ENCODE measurements around the gene TRIM71. TPM values are rescaled to one million over a fixed set of nuclear protein-coding genes. Genes with fewer than 3 reads are reported as not detected.

Gene TRIM71
- total RNA-seq, 1 donor: not detected

DNA sequence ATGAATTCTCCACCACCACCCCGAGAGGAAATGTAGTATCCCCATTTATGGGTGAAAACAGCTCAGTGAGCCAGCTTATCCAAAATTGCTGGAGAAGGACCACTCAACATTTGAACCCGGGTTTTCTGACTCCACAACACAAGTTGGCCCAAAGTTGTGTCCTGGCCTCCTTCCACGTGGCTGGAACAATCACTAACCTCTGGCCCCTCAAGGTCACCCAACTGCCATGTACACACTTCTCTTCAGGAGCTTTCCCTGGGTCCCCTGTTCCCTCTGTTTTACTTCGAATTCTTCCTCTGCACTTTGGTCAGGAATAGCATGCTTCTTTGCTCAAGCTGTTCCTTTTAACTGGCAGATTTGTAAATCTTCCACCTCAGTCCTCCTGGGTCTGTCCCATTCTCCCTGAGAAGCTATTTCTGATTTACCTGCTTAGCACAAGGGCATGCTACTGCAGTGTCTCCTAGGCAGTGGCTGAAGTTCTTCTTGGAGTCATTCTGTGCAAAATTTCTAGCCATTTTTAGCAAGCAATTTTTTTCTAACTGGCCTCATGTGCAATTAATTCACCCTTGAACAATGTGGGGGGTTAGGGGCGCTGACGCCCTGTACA lies 39.2 kb downstream of the TRIM71 start:
- no peak overlapping the region for H3K4me3 ChIP-seq (ENCODE audit: low read depth, low read length)
- DNase-seq (ENCODE audit: low read depth): no peak
- TF ChIP-seq, protein P1, sequence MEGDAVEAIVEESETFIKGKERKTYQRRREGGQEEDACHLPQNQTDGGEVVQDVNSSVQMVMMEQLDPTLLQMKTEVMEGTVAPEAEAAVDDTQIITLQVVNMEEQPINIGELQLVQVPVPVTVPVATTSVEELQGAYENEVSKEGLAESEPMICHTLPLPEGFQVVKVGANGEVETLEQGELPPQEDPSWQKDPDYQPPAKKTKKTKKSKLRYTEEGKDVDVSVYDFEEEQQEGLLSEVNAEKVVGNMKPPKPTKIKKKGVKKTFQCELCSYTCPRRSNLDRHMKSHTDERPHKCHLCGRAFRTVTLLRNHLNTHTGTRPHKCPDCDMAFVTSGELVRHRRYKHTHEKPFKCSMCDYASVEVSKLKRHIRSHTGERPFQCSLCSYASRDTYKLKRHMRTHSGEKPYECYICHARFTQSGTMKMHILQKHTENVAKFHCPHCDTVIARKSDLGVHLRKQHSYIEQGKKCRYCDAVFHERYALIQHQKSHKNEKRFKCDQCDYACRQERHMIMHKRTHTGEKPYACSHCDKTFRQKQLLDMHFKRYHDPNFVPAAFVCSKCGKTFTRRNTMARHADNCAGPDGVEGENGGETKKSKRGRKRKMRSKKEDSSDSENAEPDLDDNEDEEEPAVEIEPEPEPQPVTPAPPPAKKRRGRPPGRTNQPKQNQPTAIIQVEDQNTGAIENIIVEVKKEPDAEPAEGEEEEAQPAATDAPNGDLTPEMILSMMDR (IDR thresholded peaks at IDR 0.05; ENCODE audit: insufficient read depth, low read depth, low read length): no peak

DNA sequence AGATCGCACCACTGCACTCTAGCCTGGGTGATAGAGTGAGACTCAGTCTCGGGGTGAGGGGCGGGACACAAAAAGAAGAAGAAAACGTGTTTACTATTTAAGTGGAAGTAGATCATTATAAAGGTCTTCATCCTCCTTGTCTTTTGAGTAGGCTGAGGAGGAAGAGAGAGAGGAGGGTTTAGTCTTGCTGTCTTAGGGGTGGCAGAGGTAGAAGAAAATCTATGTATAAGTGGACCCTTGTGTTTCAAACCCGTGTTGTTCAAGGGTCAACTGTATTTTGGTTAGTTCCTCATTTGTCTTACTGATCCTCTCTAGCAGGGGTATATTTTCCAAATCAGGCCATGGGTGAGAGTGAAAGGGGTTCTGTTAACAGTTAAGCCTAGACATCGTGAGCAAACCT lies 40.1 kb downstream of the TRIM71 start:
- TF ChIP-seq, protein P1 (IDR thresholded peaks at IDR 0.05; ENCODE audit: insufficient read depth, low read depth, low read length): no peak
- DNase-seq (ENCODE audit: low read depth): no peak

DNA sequence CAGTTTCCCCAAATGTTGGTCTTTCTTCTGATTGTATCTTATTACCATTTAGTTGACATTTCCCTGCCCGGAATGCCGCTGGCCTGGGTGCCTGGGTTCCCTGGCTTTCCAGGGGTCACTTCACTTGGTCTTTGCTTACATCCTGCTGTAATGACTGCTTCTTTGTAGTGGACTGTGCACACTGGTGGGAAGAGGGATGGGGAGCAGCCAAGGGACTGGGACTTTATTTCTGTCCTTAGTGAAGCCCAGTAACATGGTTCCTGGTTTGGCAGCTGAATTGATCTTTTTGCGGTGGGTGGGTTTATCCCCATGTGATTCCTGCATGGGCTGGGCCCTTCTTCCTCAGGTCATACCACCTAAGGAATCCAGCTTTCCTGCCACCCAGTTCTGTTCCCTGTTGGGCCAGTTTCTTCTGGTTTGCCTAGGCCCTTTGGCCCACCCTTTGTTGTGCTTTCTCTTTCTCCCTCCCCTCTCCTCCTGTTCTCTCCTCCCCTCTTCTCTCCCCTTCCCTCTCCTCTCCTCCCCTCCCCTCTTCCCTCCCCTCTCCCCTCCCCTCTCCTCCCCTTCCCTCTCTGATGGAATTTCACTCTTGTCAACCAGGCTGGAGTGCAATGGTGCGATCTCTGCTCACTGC lies 41.9 kb downstream of the TRIM71 start:
- DNase-seq (ENCODE audit: low read depth): no peak
- no peak overlapping the region for H3K4me3 ChIP-seq (ENCODE audit: low read depth, low read length)
- TF ChIP-seq, protein P1 (IDR thresholded peaks at IDR 0.05; ENCODE audit: insufficient read depth, low read depth, low read length): no peak

More for the DNA sequence above, 40.1 kb downstream of the TRIM71 start:
- no peak overlapping the region for H3K4me3 ChIP-seq (ENCODE audit: low read depth, low read length)

DNA sequence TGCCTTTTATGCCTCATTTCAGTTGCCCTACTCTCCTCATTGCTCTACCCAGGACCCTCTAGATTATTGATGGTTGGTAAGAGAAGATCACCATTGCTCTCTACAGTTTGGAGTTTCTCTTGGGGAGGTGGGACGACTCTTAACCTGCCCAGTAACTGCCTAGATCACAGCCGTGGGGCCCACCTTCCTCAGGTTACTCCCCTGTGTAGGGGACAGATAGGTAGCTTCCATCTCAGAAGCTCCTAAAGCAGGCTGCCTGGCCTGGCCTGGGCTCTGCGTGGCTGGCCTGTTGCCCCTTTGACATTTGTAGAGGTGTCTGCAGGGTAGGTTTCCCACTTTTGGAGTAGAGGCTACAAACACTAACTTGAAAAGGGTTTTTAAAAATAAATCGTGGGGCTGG lies 42.7 kb downstream of the TRIM71 start:
- no peak for DNase-seq (ENCODE audit: low read depth)
- TF ChIP-seq, protein P1 (IDR thresholded peaks at IDR 0.05; ENCODE audit: insufficient read depth, low read depth, low read length): no peak

DNA sequence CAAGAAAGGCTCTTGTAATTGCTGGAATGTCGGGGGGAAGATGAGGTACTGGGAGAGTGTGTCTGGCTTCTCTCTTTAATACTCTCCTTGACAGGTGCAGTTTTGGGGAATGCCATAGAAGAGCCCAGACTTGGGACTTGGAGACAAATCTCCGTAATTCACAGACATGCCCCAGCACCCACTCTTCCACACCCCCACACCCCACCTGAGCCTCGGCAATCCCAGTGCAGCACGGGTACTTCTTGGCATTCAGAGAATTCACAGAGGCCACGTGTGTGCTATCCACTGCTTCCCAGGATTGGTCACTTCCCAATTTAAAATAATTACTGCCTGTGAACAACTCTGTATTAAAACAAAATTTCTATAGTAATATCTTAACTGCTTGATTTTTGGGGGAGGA lies 43.9 kb downstream of the TRIM71 start:
- TF ChIP-seq, protein P1 (IDR thresholded peaks at IDR 0.05; ENCODE audit: insufficient read depth, low read depth, low read length): no peak
- no peak overlapping the region for H3K4me3 ChIP-seq (ENCODE audit: low read depth, low read length)
- DNase-seq (ENCODE audit: low read depth): no peak

More for the DNA sequence above, 42.7 kb downstream of the TRIM71 start:
- H3K4me3 ChIP-seq (ENCODE audit: low read depth, low read length): no peak overlapping the region

DNA sequence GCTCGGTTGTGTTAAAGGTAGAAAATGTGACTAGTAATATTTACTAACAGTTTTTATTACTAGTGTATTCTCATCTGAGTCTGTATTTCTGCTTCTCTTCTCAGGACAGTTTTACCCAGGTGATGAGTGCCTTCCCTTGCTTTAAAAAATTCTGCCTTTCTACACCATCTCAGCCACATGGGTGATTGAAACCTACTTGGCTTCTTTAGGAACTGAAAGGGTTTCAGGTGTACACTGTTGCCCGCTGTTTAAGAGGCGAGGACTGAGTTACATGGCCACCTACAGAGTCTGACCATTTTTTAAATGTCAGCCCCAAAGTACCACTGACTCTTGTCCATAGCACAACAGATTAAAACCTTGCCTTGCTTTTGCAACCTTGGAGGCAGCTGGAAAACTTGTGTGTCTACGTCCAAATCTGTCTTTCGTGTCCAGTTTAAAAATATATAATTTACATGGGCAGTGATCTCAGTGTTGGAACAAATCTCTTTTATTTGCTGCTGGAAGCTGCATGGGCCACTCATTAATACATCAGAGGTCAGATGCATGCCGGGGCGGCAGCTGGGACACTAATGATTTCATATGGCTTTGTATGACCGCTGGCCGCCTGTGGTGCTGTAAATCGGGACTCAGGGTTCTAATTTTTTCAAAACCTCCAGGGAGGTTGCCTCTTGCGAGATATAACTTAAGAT lies 44.6 kb downstream of the TRIM71 start:
- DNase-seq (ENCODE audit: low read depth): no peak
- H3K4me3 ChIP-seq (ENCODE audit: low read depth, low read length): no peak overlapping the region
- TF ChIP-seq, protein P1 (IDR thresholded peaks at IDR 0.05; ENCODE audit: insufficient read depth, low read depth, low read length): no peak
